ENCODE measurements around the gene NT5DC2.
A peak's percentile ranks its signal among the peaks of the same experiment; 100 is the strongest.

Gene NT5DC2

DNA sequence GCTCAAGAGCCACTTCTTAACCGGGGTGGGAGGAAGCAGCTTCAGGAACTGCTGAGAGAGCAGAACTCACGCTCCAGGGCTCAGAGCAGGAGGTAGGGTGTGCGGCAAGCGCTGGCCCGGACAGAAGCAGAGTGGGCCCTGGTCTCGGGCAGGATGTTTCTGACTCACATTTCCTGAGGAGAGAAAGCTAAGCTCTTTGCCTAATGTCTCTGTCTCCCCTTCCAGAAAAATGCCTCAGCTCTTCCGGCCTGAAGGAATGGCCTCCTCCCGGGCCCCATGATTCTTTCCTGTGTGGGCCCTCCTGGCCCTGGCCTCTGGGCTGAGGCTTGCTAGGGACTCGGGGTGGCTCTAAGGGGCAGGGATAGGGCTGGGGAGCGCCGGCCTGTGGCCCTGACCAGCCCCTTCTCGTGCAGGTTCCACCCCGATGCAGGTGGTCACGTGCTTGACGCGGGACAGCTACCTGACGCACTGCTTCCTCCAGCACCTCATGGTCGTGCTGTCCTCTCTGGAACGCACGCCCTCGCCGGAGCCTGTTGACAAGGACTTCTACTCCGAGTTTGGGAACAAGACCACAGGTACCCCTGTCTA is 42.6 kb downstream of the NT5DC2 start:
- TF ChIP-seq, protein P1, sequence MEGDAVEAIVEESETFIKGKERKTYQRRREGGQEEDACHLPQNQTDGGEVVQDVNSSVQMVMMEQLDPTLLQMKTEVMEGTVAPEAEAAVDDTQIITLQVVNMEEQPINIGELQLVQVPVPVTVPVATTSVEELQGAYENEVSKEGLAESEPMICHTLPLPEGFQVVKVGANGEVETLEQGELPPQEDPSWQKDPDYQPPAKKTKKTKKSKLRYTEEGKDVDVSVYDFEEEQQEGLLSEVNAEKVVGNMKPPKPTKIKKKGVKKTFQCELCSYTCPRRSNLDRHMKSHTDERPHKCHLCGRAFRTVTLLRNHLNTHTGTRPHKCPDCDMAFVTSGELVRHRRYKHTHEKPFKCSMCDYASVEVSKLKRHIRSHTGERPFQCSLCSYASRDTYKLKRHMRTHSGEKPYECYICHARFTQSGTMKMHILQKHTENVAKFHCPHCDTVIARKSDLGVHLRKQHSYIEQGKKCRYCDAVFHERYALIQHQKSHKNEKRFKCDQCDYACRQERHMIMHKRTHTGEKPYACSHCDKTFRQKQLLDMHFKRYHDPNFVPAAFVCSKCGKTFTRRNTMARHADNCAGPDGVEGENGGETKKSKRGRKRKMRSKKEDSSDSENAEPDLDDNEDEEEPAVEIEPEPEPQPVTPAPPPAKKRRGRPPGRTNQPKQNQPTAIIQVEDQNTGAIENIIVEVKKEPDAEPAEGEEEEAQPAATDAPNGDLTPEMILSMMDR (IDR thresholded peaks at IDR 0.05; ENCODE audit: low read depth, low read length, missing control alignments), result no peak
- Histone ChIP-seq H3K27ac (peak overlapping the region; percentile 39), H3K4me3 (ENCODE audit: low read depth, low read length) (no peak overlapping the region), H3K27me3 (replicated peaks) (no peaks in the 10 kb centered on the region), H3K36me3 (replicated peaks) (peaks cover 56% of the 10 kb centered on the region)
- in situ Hi-C loops (cut with HindIII; ENCODE audit: low pct_ligation_motif_present, low sequenced_read_pairs), result no loop called here
- peak; percentile 53 for DNase-seq

DNA sequence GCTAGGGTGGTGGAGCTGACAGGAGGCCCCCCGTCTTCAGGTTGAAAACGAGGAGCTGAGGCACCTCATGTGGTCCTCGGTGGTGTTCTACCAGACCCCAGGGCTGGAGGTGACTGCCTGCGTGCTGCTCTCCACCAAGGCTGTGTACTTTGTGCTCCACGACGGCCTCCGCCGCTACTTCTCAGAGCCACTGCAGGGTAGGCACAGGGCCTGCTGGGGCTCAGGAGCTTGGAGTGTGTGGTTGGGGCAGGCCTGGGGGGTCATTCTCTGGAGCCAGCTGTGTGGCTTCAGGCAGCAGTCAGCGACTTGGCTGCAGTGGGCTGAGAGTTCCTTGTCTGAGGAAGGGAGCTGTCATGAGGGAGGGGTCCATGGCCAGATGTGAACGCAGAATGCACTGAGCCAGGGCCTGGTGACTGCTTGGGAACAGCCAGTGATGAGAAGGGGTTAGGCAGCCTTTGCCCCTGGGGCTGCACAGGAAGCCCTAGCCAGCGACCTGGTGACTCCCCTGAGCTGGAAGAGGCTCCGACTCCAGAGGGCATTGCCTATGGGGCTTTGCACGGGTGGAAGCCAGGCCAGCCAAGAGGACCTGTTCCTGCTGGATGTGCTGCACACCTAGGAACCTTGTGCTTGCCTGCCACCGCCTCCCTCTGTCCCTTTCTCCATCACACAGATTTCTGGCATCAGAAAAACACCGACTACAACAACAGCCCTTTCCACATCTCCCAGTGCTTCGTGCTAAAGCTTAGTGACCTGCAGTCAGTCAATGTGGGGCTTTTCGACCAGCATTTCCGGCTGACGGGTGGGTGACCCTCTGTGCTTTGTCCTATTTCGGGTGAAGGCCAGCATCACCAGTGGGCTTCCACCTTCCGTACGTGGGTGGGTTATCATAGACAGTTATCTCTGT is 43.4 kb downstream of the NT5DC2 start:
- Histone ChIP-seq H3K4me3 (ENCODE audit: low read depth, low read length) (no peak overlapping the region), H3K27me3 (replicated peaks) (no peaks in the 10 kb centered on the region), H3K36me3 (replicated peaks) (peaks cover 61% of the 10 kb centered on the region), H3K27ac (peak overlapping the region; percentile 39)
- TF ChIP-seq, protein P1 (IDR thresholded peaks at IDR 0.05; ENCODE audit: low read depth, low read length, missing control alignments), result no peak
- in situ Hi-C loops (cut with HindIII; ENCODE audit: low pct_ligation_motif_present, low sequenced_read_pairs), result no loop called here
- no peak for DNase-seq

DNA sequence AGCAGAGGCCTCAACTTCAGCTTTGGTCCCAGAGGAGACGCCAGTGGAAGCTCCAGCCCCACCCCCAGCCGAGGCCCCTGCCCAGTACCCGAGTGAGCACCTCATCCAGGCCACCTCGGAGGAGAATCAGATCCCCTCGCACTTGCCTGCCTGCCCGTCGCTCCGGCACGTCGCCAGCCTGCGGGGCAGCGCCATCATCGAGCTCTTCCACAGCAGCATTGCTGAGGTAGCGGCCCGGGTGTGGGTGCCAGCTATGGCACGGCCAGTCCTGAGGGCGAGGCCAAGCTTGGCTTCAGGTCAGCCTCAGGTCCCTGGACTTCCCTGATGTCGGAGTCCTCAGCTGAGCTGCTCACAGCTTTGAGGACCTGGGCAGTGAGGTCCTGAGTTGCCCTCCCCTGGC is 44.2 kb downstream of the NT5DC2 start:
- Histone ChIP-seq H3K27ac (no peak overlapping the region), H3K27me3 (replicated peaks) (no peaks in the 10 kb centered on the region), H3K36me3 (replicated peaks) (peaks cover 61% of the 10 kb centered on the region), H3K4me3 (ENCODE audit: low read depth, low read length) (no peak overlapping the region)
- in situ Hi-C loops (cut with HindIII; ENCODE audit: low pct_ligation_motif_present, low sequenced_read_pairs), result no loop called here
- no peak for DNase-seq
- TF ChIP-seq, protein P1 (IDR thresholded peaks at IDR 0.05; ENCODE audit: low read depth, low read length, missing control alignments), result no peak

DNA sequence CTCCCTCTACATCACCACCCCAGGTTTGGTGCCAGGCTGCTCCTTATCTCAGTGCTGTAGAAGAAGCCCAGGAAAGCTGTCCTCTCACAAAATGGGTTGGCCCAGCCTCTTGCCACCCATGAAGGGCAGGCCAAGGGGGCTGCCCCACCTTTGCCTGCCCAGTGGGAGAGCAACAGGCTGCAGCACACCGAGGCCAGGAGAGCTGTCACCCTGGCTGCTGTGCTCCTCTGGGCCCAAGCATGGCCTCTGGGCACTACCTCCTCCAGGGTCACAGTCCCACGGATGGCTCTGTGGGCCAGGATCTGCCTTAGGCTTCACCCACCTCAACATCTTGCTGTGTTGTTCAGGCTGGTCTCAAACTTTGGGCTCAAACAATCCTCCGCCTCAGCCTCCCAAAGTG is 44.9 kb downstream of the NT5DC2 start:
- Histone ChIP-seq H3K36me3 (replicated peaks) (peaks cover 61% of the 10 kb centered on the region), H3K4me3 (ENCODE audit: low read depth, low read length) (no peak overlapping the region), H3K27me3 (replicated peaks) (no peaks in the 10 kb centered on the region), H3K27ac (no peak overlapping the region)
- in situ Hi-C loops (cut with HindIII; ENCODE audit: low pct_ligation_motif_present, low sequenced_read_pairs), result no loop called here
- DNase-seq, result no peak
- TF ChIP-seq, protein P1 (IDR thresholded peaks at IDR 0.05; ENCODE audit: low read depth, low read length, missing control alignments), result no peak

DNA sequence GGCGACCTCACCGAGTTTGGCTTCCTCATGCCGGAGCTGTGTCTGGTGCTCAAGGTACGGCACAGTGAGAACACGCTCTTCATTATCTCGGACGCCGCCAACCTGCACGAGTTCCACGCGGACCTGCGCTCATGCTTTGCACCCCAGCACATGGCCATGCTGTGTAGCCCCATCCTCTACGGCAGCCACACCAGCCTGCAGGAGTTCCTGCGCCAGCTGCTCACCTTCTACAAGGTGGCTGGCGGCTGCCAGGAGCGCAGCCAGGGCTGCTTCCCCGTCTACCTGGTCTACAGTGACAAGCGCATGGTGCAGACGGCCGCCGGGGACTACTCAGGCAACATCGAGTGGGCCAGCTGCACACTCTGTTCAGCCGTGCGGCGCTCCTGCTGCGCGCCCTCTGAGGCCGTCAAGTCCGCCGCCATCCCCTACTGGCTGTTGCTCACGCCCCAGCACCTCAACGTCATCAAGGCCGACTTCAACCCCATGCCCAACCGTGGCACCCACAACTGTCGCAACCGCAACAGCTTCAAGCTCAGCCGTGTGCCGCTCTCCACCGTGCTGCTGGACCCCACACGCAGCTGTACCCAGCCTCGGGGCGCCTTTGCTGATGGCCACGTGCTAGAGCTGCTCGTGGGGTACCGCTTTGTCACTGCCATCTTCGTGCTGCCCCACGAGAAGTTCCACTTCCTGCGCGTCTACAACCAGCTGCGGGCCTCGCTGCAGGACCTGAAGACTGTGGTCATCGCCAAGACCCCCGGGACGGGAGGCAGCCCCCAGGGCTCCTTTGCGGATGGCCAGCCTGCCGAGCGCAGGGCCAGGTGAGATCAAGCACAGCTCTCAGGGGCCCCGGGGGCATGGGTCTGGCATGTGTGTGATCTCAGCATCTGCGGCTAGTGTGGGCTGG is 45.6 kb downstream of the NT5DC2 start:
- TF ChIP-seq, protein P1 (IDR thresholded peaks at IDR 0.05; ENCODE audit: low read depth, low read length, missing control alignments), result no peak
- in situ Hi-C loops (cut with HindIII; ENCODE audit: low pct_ligation_motif_present, low sequenced_read_pairs), result no loop called here
- H3K36me3 ChIP-seq (replicated peaks), result peaks cover 61% of the 10 kb centered on the region
- H3K27me3 ChIP-seq (replicated peaks), result no peaks in the 10 kb centered on the region
- no peak overlapping the region for H3K27ac ChIP-seq
- DNase-seq, result no peak
- no peak overlapping the region for H3K4me3 ChIP-seq (ENCODE audit: low read depth, low read length)
